Measurements from ENCODE around the gene HECW1.

GRCh38 chr7:43273939-43274719 lies 161.7 kb downstream of the HECW1 start:
- TF ChIP-seq CTCF (CRISPR knock-in tag; IDR thresholded peaks at IDR 0.05) (no peak), ZNF776 (CRISPR knock-in tag; IDR thresholded peaks at IDR 0.05) (no peak), ZNF274 (CRISPR knock-in tag; IDR thresholded peaks at IDR 0.05) (no peak), YY1 (IDR thresholded peaks at IDR 0.05; ENCODE audit: insufficient read depth, insufficient replicate concordance, low read depth, low read length) (no peak), ZNF205 (CRISPR knock-in tag; IDR thresholded peaks at IDR 0.05) (no peak), EP300 (IDR thresholded peaks at IDR 0.05; ENCODE audit: low read depth in 2 of 2, low read length in 2 of 2) (no peak), EP300 (CRISPR knock-in tag; IDR thresholded peaks at IDR 0.05; ENCODE audit: borderline replicate concordance) (no peak)

Data from HepG2 (cell line).